DMS114 treated with DMSO at 0.1 percent for 48 hours (cell line): ENCODE results near the gene MAP3K12.
"Not testable (repeated sequence)": the region's sequence is repeated elsewhere in the genome, so short reads cannot be mapped to it uniquely, and the experiment has no call there.

Experiments used
- DNase-seq: peaks from one replicate; lab custom pipeline; 2025; ENCODE audit not compliant: unreplicated experiment; lab: John Stamatoyannopoulos, UW

Gene MAP3K12

GRCh38 chr12:53444593-53445325, 54.5 kb downstream of the MAP3K12 start:
- not testable (repeated sequence) for DNase-seq

- no peak for DNase-seq
Observed at GRCh38 chr12:53443955-53444354, 55.3 kb downstream of the MAP3K12 start.

- peak; percentile 99 for DNase-seq
Observed at GRCh38 chr12:53441040-53441833, 58.0 kb downstream of the MAP3K12 start, which contains the start of gene PRR13. PRR13 (plus strand) TSS chr12:53441734; CDS start chr12:53442715, 981 bp downstream.

- not testable (repeated sequence) for DNase-seq
Observed at GRCh38 chr12:53439582-53439981, 59.7 kb downstream of the MAP3K12 start.

GRCh38 chr12:53435326-53435725, 63.9 kb downstream of the MAP3K12 start:
- DNase-seq = not testable (repeated sequence)

GRCh38 chr12:53431187-53431586, 68.1 kb downstream of the MAP3K12 start:
- DNase-seq = no peak

GRCh38 chr12:53430116-53430515, 69.1 kb downstream of the MAP3K12 start:
- DNase-seq = no peak
